Adipose tissue (tissue), 3 donors: ENCODE measurements around the gene RSPH4A. TPM values are rescaled to one million over a fixed set of nuclear protein-coding genes. Genes with fewer than 3 reads are reported as not detected.

Experiments used
- H3K27ac ChIP-seq: one replicate; pipeline ENCODE4 v1.5.1; 2013; ENCODE audit warnings: low read depth, low read length
- WGBS, 3 donors: extraction: QIAGEN DNeasy Blood & Tissue Kit; methylation state at CpG; one replicate each; pipeline ENCODE4 v1.1.7; 2013; 5-methylcytosine and 5-hydroxymethylcytosine counted together
- polyA plus RNA-seq, 3 donors: library from polyadenylated mRNA; stranded (reverse); fragments of 200-250 nt; gene quantifications; one replicate each; pipeline ENCODE4 v1.2.3, GENCODE V29; 2013
- donor health status: healthy with polysubstance abuse.
- donor health status: Bipolar disorder and iron deficiency.
- donor health status: healthy.

The RSPH4A gene
- polyA plus RNA-seq, 3 donors: 0.15 to 0.27 (median 0.22) TPM

DNA sequence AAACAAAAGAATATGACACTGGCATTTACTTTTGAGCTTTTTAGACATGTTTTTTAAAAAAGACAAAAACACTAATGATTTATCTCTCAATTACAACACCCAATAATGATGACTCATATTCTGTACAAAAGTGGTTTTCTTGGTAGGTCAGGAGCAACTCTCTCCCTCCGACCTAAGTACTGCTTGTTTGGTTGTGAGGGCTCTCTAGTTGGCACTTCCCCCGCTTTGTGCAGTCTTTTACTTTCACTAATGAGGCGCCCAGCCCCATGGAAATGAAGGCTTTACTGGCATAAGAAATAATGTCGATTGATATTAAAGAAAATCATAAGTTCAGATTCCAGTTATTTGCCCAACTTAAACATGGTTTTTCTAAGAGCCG lies 66.0 kb downstream of the RSPH4A start:
- WGBS, 3 donors: 34 to 45% (median 37%) methylated on average over 5 of the region's 5 CpGs
- no peak overlapping the region for H3K27ac ChIP-seq

Other genes with a start within 250 kb of the RSPH4A start
- gene DSE, start 245.5 kb upstream of the RSPH4A start, polyA plus RNA-seq: 10 to 100 TPM in 2 of 3 donors, 1 to 10 TPM in 1; 3.5 to 31.2 (median 20.6) TPM
- 10 to 100 TPM in 1 of 3 donors, 1 to 10 TPM in 2; 2.8 to 11.9 (median 4.5) TPM for gene CALHM6, start 155.1 kb upstream of the RSPH4A start, polyA plus RNA-seq
- 1 to 10 TPM in 2 of 3 donors, under 1 TPM in 1; 0.17 to 1.5 (median 1.3) TPM for gene CALHM5, start 104.8 kb upstream of the RSPH4A start, polyA plus RNA-seq
- gene TRAPPC3L, start 70.8 kb upstream of the RSPH4A start, polyA plus RNA-seq: under 1 TPM; 0.02 to 0.45 (median 0.06) TPM
- gene CALHM4, start 62.7 kb upstream of the RSPH4A start, polyA plus RNA-seq: not detected
- gene RWDD1, start 45.0 kb upstream of the RSPH4A start, polyA plus RNA-seq: 10 to 100 TPM; 38.8 to 82.7 (median 40.1) TPM
- gene ZUP1, start 52.3 kb downstream of the RSPH4A start, polyA plus RNA-seq: 1 to 10 TPM; 4.4 to 5.7 (median 4.7) TPM
- gene KPNA5, start 64.7 kb downstream of the RSPH4A start, polyA plus RNA-seq: 1 to 10 TPM; 1.0 to 4.7 (median 4.4) TPM
- 1 to 10 TPM; 2.4 to 9.9 (median 9.0) TPM for gene FAM162B, start 149.2 kb downstream of the RSPH4A start, polyA plus RNA-seq
- not detected for gene GPRC6A, start 212.6 kb downstream of the RSPH4A start, polyA plus RNA-seq